SU-DHL-6 (cell line): ENCODE measurements around the gene KIF4A.

Experiments
- H2AFZ ChIP-seq: fragments of 200-600 bp; sonication (generic); 2 replicates; pipeline ENCODE4 v1.6.1; 2014; ENCODE audit warnings: low read depth, mild to moderate bottlenecking, moderate library complexity, mixed read lengths, antibody characterized with exemption, low read length; ENCODE audit not compliant: severe bottlenecking
- H3F3A ChIP-seq: fragments of 200-600 bp; shearing (Covaris generic); 2 replicates; pipeline ENCODE4 v1.6.0; 2016; ENCODE audit warnings: antibody characterized with exemption, mild to moderate bottlenecking; ENCODE audit not compliant: insufficient read depth
- H3K27ac ChIP-seq: fragments of 200-600 bp; sonication (generic); 2 replicates; pipeline ENCODE4 v1.5.1; 2016; ENCODE audit warnings: low read depth, mild to moderate bottlenecking, low read length, moderate library complexity, mixed read lengths
- H3K27me3 ChIP-seq: fragments of 200-600 bp; sonication (generic), shearing (Covaris generic); 2 replicates; pipeline ENCODE4 v1.6.0; 2014; ENCODE audit warnings: mild to moderate bottlenecking, low read length
- H3K36me3 ChIP-seq: fragments of 200-600 bp; sonication (generic); 2 replicates; pipeline ENCODE4 v1.6.1; 2014; ENCODE audit warnings: mild to moderate bottlenecking, low read length, mixed read lengths
- H3K4me2 ChIP-seq: fragments of 300-600, 200-600 bp; shearing (Covaris generic), sonication (generic); 2 replicates; pipeline ENCODE4 v1.6.0; 2014; ENCODE audit warnings: low read length, low read depth, mild to moderate bottlenecking; ENCODE audit not compliant: poor library complexity, severe bottlenecking
- H3K4me3 ChIP-seq: fragments of 200-600 bp; sonication (generic); 2 replicates; pipeline ENCODE4 v1.5.1; 2014; ENCODE audit warnings: antibody characterized with exemption, low read length, mild to moderate bottlenecking, mixed read lengths; ENCODE audit not compliant: insufficient read depth, poor library complexity, severe bottlenecking
- H3K79me2 ChIP-seq: fragments of 200-600 bp; sonication (generic); 2 replicates; pipeline ENCODE4 v1.6.1; 2014; ENCODE audit warnings: mild to moderate bottlenecking, low read length, moderate library complexity; ENCODE audit not compliant: insufficient read depth
- H3K9ac ChIP-seq: fragments of 200-600 bp; sonication (generic); 2 replicates; pipeline ENCODE4 v1.7.0; 2014; ENCODE audit warnings: mild to moderate bottlenecking, low read length
- H3K9me2 ChIP-seq: fragments of 200-600 bp; sonication (generic); replicated peaks from 2 replicates; pipeline ENCODE4 v1.6.1; 2014; ENCODE audit warnings: low read length; ENCODE audit not compliant: insufficient read depth
- H3K9me3 ChIP-seq: fragments of 200-600 bp; sonication (generic); 2 replicates; pipeline ENCODE4 v1.6.1; 2014; ENCODE audit warnings: low read length, mixed read lengths; ENCODE audit not compliant: insufficient read depth
- H4K20me1 ChIP-seq: fragments of 200-600 bp; sonication (generic); 2 replicates; pipeline ENCODE4 v1.6.1; 2014; ENCODE audit warnings: low read depth, mild to moderate bottlenecking, antibody characterized with exemption, low read length, moderate library complexity, mixed read lengths
- EZH2phosphoT487 ChIP-seq: fragments of 200-600 bp; sonication (generic), shearing (Covaris generic); conservative IDR thresholded peaks from 2 replicates; pipeline ENCODE4 v1.6.1; 2018; ENCODE audit warnings: mild to moderate bottlenecking, antibody characterized with exemption, low read length, moderate library complexity, mixed read lengths
- TF ChIP-seq, protein P1 (sequence below): fragments of 200-600 bp; sonication (generic); IDR thresholded peaks from one replicate; pipeline ENCODE4 v1.5.1; 2017; ENCODE audit warnings: antibody characterized with exemption, mild to moderate bottlenecking, low read length, moderate library complexity; ENCODE audit not compliant: insufficient read depth, poor library complexity, severe bottlenecking

KIF4A gene

DNA sequence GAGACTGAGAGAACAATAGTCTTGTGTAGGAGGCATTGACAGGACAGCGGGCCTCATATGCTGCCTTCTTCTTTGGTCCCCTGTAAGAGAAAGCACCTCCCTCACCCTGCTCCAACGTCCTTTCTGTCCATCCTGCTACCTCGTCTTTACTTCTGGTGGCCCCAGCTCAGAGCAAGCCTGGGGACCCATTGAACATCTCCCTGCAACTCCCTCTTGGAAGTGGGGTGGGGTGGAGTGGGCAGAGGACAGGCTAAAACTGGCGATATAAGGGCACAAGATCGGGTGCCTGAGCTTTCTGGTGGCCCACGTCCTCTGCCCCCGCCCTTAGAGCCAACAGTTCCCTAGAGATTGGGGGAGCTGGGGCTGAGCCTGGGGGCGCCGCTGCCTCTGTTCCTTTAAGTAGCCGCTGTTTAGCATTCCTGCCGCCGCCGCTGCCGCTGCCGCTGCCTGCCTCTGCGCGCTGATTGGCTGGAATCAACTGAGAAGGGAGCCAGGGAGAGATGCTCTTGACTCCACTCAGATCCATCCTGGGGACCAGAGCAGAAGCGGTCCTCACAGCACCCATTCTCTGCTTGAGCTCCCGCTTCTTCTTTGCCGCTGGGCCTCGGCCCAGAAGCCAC lies 154.5 kb downstream of the KIF4A start, which contains the start of gene DLG3:
Gene DLG3, plus strand, starts transcription at position 510 of the 620 bp plus-strand sequence. CDS start 367 bp downstream, outside the sequence.
- TF ChIP-seq, protein P1, sequence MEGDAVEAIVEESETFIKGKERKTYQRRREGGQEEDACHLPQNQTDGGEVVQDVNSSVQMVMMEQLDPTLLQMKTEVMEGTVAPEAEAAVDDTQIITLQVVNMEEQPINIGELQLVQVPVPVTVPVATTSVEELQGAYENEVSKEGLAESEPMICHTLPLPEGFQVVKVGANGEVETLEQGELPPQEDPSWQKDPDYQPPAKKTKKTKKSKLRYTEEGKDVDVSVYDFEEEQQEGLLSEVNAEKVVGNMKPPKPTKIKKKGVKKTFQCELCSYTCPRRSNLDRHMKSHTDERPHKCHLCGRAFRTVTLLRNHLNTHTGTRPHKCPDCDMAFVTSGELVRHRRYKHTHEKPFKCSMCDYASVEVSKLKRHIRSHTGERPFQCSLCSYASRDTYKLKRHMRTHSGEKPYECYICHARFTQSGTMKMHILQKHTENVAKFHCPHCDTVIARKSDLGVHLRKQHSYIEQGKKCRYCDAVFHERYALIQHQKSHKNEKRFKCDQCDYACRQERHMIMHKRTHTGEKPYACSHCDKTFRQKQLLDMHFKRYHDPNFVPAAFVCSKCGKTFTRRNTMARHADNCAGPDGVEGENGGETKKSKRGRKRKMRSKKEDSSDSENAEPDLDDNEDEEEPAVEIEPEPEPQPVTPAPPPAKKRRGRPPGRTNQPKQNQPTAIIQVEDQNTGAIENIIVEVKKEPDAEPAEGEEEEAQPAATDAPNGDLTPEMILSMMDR: no peak
- no peak for TF ChIP-seq EZH2phosphoT487
- Histone ChIP-seq H3K4me3 (no peak within 1 kb of the TSS), H3K9ac (no peak within 1 kb of the TSS), H3K27ac (no peak within 1 kb of the TSS), H3F3A (no peaks in the 10 kb centered on the region), H3K79me2 (no peaks in the 10 kb centered on the region), H2AFZ (no peak within 1 kb of the TSS), H3K27me3 (no peaks in the 10 kb centered on the region), H3K9me2 (no peaks in the 10 kb centered on the region), H3K36me3 (no peaks in the 10 kb centered on the region), H3K4me2 (no peak within 1 kb of the TSS), H3K9me3 (no peaks in the 10 kb centered on the region), H4K20me1 (no peaks in the 10 kb centered on the region)

DNA sequence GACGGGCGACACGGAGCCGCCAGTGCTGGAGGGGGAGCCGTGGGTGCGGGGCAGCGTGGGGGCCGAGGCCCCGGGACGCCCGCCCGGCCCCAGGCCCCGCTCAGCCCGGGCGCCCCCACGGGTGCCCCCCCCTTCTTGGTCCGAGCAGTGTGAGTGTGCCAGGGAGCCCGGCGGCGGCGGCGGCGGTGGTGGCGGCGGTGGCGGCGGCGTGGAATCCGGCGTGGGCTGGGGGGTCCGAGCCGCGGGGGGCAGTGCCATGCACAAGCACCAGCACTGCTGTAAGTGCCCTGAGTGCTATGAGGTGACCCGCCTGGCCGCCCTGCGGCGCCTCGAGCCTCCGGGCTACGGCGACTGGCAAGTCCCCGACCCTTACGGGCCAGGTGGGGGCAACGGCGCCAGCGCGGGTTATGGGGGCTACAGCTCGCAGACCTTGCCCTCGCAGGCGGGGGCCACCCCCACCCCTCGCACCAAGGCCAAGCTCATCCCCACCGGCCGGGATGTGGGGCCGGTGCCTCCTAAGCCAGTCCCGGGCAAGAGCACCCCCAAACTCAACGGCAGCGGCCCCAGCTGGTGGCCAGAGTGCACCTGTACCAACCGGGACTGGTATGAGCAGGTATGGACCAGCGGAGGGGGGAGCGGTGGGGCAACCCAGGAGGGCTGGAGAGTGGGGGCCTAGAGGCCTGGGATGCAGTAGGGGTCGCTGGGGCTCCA lies 155.2 kb downstream of the KIF4A start:
- H3K9ac ChIP-seq: no peak overlapping the region
- H3K4me2 ChIP-seq: no peak overlapping the region
- no peaks in the 10 kb centered on the region for H3K79me2 ChIP-seq
- H4K20me1 ChIP-seq: no peaks in the 10 kb centered on the region
- H3K27ac ChIP-seq: no peak overlapping the region
- no peak overlapping the region for H3K4me3 ChIP-seq
- TF ChIP-seq, protein P1: no peak
- TF ChIP-seq EZH2phosphoT487: no peak
- no peaks in the 10 kb centered on the region for H3K9me2 ChIP-seq
- no peaks in the 10 kb centered on the region for H3K27me3 ChIP-seq
- H3K36me3 ChIP-seq: no peaks in the 10 kb centered on the region
- H3F3A ChIP-seq: no peaks in the 10 kb centered on the region
- no peak overlapping the region for H2AFZ ChIP-seq
- no peaks in the 10 kb centered on the region for H3K9me3 ChIP-seq

DNA sequence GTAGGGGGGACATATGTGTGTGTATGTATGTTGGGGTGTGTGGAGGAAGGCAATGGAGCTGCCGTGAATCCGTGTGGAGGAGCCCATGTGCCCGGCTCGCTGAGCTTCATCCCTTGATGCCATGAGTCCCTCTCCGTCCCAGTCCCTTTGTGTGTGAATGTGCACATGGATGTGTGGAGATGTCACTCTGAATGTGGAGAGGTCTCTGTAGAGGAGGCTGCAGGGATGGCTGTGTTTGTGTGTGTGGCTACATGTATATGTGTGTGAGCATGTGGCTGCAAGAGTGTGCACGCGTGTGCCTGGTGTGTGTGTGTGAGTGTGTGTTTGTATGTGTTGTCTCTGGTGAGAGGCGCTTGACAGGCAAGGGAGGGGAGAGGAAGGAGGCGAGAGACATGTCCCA lies 156.0 kb downstream of the KIF4A start:
- no peaks in the 10 kb centered on the region for H3K27me3 ChIP-seq
- H3K4me3 ChIP-seq: no peak overlapping the region
- H3K9me3 ChIP-seq: no peaks in the 10 kb centered on the region
- H3K9ac ChIP-seq: no peak overlapping the region
- no peaks in the 10 kb centered on the region for H3F3A ChIP-seq
- H3K4me2 ChIP-seq: no peak overlapping the region
- no peaks in the 10 kb centered on the region for H3K36me3 ChIP-seq
- TF ChIP-seq, protein P1: no peak
- H3K9me2 ChIP-seq: no peaks in the 10 kb centered on the region
- no peaks in the 10 kb centered on the region for H4K20me1 ChIP-seq
- no peak overlapping the region for H2AFZ ChIP-seq
- no peak overlapping the region for H3K27ac ChIP-seq
- H3K79me2 ChIP-seq: no peaks in the 10 kb centered on the region
